Panc1 (cell line): ENCODE data around the gene GPR137C.

Experiments
- CTCF ChIP-seq: fragments of 450-650 bp; IDR thresholded peaks from 2 replicates; pipeline ENCODE4 v1.5.1; 2017; ENCODE audit warnings: mild to moderate bottlenecking
- TCF7L2 ChIP-seq: IDR thresholded peaks from 2 replicates; pipeline ENCODE4 v1.6.1; 2011; ENCODE audit warnings: mild to moderate bottlenecking, low read depth, low read length, inconsistent platforms

GRCh38 chr14:52552063-52552988 lies at the start of gene GPR137C, which contains the start of gene TXNDC16:
- TF ChIP-seq CTCF (no peak), TCF7L2 (no peak)
